Neural progenitor cell (in vitro differentiated cells): ENCODE data around the gene MACROD1.

Source experiments
- CTCF ChIP-seq: fragments of 200-600 bp; sonication (generic); IDR thresholded peaks from 2 replicates; pipeline ENCODE4 v1.5.1; 2017; ENCODE audit warnings: antibody characterized with exemption, mild to moderate bottlenecking
- EZH2 ChIP-seq: fragments of 200-600 bp; sonication (generic); IDR thresholded peaks from 2 replicates; pipeline ENCODE4 v1.6.1; 2017; ENCODE audit warnings: antibody characterized with exemption, mild to moderate bottlenecking, moderate library complexity
- EZH2phosphoT487 ChIP-seq: fragments of 200-600 bp; sonication (generic); IDR thresholded peaks from 2 replicates; pipeline ENCODE4 v1.6.1; 2017; ENCODE audit warnings: antibody characterized with exemption

GRCh38 chr11:64078905-64079304, 87.0 kb downstream of the MACROD1 start:
- TF ChIP-seq EZH2 = no peak
- no peak for TF ChIP-seq CTCF
- TF ChIP-seq EZH2phosphoT487 = no peak
